GM19043 (cell line): ENCODE measurements around the gene GRIN3A.
"Not testable (repeated sequence)": the region's sequence is repeated elsewhere in the genome, so short reads cannot be mapped to it uniquely, and the experiment has no call there.

ENCODE experiments used
- ATAC-seq: cut with Tn5 transposase; IDR thresholded peaks from one replicate; pipeline ENCODE4 v1.9.1; 2021; ENCODE audit warnings: low read depth; ENCODE audit not compliant: unreplicated experiment

Gene GRIN3A

GRCh38 chr9:101585740-101586139, 152.7 kb downstream of the GRIN3A start:
- ATAC-seq = no peak

- no peak for ATAC-seq
These were observed 155.9 kb downstream of the GRIN3A start for GRCh38 chr9:101582553-101582952.

- ATAC-seq = no peak
These were observed 158.5 kb downstream of the GRIN3A start for GRCh38 chr9:101579711-101580545.

- peak; percentile 47 for ATAC-seq
These were observed 160.1 kb downstream of the GRIN3A start for GRCh38 chr9:101578378-101578777.

- no peak for ATAC-seq
These were observed 163.6 kb downstream of the GRIN3A start for GRCh38 chr9:101574731-101575333.

- no peak for ATAC-seq
These were observed 166.1 kb downstream of the GRIN3A start for GRCh38 chr9:101572316-101572715.

- ATAC-seq = no peak
These were observed 167.3 kb downstream of the GRIN3A start for GRCh38 chr9:101571114-101571513.

- no peak for ATAC-seq
These were observed 168.5 kb downstream of the GRIN3A start for GRCh38 chr9:101569741-101570501.

GRCh38 chr9:101567725-101568350, 170.6 kb downstream of the GRIN3A start:
- ATAC-seq = no peak

GRCh38 chr9:101566904-101567724, 171.3 kb downstream of the GRIN3A start:
- ATAC-seq = no peak

GRCh38 chr9:101564252-101564651, 174.2 kb downstream of the GRIN3A start:
- ATAC-seq = no peak

GRCh38 chr9:101562966-101563365, 175.5 kb downstream of the GRIN3A start:
- ATAC-seq = no peak

GRCh38 chr9:101561740-101562139, 176.7 kb downstream of the GRIN3A start:
- no peak for ATAC-seq

- ATAC-seq = not testable (repeated sequence)
These were observed 188.9 kb downstream of the GRIN3A start for GRCh38 chr9:101549472-101550098.

GRCh38 chr9:101543098-101543735, 195.2 kb downstream of the GRIN3A start:
- no peak for ATAC-seq

GRCh38 chr9:101540069-101540468, 198.4 kb downstream of the GRIN3A start:
- no peak for ATAC-seq

GRCh38 chr9:101536938-101537337, 201.5 kb downstream of the GRIN3A start:
- no peak for ATAC-seq

GRCh38 chr9:101536351-101536750, 202.1 kb downstream of the GRIN3A start:
- ATAC-seq = no peak
